ENCODE results near the gene DEPP1. TPM values are rescaled to one million over a fixed set of nuclear protein-coding genes. Genes with fewer than 3 reads are reported as not detected.

The DEPP1 gene
- total and polyA plus RNA-seq, 2 experiments from 2014 or later, result 0.37 to 1.3 TPM

DNA sequence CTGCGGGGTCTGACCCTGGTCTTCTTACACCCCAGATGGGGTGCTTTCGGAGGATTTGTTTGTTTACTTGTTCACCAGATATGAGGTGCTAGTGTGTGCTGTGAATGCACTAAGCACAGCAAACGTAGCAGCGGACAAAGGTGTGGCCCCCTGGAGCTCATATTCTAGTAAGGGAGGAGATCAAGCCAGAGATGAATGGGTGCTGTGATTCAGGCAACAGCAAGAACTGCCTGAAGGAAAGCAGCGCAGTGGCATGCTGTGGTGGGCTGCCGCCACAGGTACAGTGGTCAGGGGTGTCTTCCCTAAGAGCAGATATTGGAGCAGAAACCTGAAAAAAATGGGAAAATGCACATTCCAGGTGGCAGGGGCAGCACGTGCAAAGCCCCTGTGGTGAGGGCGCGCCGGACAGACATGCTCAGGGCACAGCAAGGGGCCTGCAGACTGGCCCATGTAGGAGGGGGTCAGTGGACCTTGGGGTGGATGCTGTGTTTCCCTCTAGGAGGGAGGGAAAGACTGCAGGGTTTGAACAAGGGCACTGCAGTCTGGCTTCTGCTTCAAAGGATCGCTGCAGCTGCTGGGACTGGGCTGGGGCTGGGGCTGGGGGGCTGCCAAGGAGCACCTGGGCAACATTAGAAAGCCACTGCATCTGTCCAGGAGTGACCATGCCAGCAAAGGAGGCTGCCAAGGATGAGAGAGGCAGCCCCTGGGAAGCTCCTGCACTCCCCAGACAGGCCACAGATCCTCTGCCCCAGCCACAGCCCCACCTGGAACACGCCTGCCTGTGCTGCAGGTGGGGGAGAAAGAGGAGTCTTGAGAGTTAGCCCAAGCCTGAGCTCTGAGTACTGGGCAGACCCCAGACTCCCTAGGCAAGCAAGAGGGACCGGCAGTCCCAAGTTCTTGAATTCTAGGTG lies 927 bp upstream of the DEPP1 start:
- H3K27ac Mint-ChIP-seq, result no peak overlapping the region; the same call in 1 of the 2 replicates
- no peaks in the 10 kb centered on the region for H3K27me3 ChIP-seq (ENCODE audit: insufficient read depth)
- DNase-seq (ENCODE audit: low spot score), result no peak
- peaks cover 50% of the 10 kb centered on the region for H3K4me1 Mint-ChIP-seq
- H2AFZ ChIP-seq, result no peak overlapping the region
- no peak for ATAC-seq
- no peaks in the 10 kb centered on the region for H3K9me3 Mint-ChIP-seq
- TF ChIP-seq CREB1 (CRISPR knock-in tag; IDR thresholded peaks at IDR 0.05; ENCODE audit: low read depth), result no peak
- TF ChIP-seq, protein P1, sequence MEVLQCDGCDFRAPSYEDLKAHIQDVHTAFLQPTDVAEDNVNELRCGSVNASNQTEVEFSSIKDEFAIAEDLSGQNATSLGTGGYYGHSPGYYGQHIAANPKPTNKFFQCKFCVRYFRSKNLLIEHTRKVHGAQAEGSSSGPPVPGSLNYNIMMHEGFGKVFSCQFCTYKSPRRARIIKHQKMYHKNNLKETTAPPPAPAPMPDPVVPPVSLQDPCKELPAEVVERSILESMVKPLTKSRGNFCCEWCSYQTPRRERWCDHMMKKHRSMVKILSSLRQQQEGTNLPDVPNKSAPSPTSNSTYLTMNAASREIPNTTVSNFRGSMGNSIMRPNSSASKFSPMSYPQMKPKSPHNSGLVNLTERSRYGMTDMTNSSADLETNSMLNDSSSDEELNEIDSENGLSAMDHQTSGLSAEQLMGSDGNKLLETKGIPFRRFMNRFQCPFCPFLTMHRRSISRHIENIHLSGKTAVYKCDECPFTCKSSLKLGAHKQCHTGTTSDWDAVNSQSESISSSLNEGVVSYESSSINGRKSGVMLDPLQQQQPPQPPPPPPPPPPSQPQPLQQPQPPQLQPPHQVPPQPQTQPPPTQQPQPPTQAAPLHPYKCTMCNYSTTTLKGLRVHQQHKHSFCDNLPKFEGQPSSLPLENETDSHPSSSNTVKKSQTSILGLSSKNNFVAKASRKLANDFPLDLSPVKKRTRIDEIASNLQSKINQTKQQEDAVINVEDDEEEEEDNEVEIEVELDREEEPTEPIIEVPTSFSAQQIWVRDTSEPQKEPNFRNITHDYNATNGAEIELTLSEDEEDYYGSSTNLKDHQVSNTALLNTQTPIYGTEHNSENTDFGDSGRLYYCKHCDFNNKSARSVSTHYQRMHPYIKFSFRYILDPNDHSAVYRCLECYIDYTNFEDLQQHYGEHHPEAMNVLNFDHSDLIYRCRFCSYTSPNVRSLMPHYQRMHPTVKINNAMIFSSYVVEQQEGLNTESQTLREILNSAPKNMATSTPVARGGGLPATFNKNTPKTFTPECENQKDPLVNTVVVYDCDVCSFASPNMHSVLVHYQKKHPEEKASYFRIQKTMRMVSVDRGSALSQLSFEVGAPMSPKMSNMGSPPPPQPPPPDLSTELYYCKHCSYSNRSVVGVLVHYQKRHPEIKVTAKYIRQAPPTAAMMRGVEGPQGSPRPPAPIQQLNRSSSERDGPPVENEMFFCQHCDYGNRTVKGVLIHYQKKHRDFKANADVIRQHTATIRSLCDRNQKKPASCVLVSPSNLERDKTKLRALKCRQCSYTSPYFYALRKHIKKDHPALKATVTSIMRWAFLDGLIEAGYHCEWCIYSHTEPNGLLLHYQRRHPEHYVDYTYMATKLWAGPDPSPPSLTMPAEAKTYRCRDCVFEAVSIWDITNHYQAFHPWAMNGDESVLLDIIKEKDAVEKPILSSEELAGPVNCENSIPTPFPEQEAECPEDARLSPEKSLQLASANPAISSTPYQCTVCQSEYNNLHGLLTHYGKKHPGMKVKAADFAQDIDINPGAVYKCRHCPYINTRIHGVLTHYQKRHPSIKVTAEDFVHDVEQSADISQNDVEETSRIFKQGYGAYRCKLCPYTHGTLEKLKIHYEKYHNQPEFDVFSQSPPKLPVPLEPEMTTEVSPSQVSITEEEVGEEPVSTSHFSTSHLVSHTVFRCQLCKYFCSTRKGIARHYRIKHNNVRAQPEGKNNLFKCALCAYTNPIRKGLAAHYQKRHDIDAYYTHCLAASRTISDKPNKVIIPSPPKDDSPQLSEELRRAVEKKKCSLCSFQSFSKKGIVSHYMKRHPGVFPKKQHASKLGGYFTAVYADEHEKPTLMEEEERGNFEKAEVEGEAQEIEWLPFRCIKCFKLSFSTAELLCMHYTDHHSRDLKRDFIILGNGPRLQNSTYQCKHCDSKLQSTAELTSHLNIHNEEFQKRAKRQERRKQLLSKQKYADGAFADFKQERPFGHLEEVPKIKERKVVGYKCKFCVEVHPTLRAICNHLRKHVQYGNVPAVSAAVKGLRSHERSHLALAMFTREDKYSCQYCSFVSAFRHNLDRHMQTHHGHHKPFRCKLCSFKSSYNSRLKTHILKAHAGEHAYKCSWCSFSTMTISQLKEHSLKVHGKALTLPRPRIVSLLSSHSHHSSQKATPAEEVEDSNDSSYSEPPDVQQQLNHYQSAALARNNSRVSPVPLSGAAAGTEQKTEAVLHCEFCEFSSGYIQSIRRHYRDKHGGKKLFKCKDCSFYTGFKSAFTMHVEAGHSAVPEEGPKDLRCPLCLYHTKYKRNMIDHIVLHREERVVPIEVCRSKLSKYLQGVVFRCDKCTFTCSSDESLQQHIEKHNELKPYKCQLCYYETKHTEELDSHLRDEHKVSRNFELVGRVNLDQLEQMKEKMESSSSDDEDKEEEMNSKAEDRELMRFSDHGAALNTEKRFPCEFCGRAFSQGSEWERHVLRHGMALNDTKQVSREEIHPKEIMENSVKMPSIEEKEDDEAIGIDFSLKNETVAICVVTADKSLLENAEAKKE (CRISPR knock-in tag; IDR thresholded peaks at IDR 0.05), result no peak
- TF ChIP-seq, protein P2, sequence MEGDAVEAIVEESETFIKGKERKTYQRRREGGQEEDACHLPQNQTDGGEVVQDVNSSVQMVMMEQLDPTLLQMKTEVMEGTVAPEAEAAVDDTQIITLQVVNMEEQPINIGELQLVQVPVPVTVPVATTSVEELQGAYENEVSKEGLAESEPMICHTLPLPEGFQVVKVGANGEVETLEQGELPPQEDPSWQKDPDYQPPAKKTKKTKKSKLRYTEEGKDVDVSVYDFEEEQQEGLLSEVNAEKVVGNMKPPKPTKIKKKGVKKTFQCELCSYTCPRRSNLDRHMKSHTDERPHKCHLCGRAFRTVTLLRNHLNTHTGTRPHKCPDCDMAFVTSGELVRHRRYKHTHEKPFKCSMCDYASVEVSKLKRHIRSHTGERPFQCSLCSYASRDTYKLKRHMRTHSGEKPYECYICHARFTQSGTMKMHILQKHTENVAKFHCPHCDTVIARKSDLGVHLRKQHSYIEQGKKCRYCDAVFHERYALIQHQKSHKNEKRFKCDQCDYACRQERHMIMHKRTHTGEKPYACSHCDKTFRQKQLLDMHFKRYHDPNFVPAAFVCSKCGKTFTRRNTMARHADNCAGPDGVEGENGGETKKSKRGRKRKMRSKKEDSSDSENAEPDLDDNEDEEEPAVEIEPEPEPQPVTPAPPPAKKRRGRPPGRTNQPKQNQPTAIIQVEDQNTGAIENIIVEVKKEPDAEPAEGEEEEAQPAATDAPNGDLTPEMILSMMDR (conservative IDR thresholded peaks at IDR 0.05; ENCODE audit: low read depth in 2 of 2), result no peak
- no peak for TF ChIP-seq ZNF114 (CRISPR knock-in tag; IDR thresholded peaks at IDR 0.05)
- TF ChIP-seq ZNF331 (CRISPR knock-in tag; IDR thresholded peaks at IDR 0.05; ENCODE audit: low read depth), result no peak
- TF ChIP-seq JUNB (IDR thresholded peaks at IDR 0.05; ENCODE audit: unreplicated experiment), result no peak
- TF ChIP-seq STAT1 (IDR thresholded peaks at IDR 0.05; ENCODE audit: unreplicated experiment), result no peak
- TF ChIP-seq, protein P3, sequence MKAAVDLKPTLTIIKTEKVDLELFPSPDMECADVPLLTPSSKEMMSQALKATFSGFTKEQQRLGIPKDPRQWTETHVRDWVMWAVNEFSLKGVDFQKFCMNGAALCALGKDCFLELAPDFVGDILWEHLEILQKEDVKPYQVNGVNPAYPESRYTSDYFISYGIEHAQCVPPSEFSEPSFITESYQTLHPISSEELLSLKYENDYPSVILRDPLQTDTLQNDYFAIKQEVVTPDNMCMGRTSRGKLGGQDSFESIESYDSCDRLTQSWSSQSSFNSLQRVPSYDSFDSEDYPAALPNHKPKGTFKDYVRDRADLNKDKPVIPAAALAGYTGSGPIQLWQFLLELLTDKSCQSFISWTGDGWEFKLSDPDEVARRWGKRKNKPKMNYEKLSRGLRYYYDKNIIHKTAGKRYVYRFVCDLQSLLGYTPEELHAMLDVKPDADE (IDR thresholded peaks at IDR 0.05), result no peak
- TF ChIP-seq POLR2AphosphoS5 (IDR thresholded peaks at IDR 0.05; ENCODE audit: low read depth), result no peak
- TF ChIP-seq EZH2 (IDR thresholded peaks at IDR 0.05; ENCODE audit: low read depth, unreplicated experiment), result no peak
- no peak for TF ChIP-seq NANOG (IDR thresholded peaks at IDR 0.05; ENCODE audit: borderline replicate concordance)
- TF ChIP-seq EZH2phosphoT487 (IDR thresholded peaks at IDR 0.05; ENCODE audit: unreplicated experiment), result no peak
- TF ChIP-seq, protein P4, sequence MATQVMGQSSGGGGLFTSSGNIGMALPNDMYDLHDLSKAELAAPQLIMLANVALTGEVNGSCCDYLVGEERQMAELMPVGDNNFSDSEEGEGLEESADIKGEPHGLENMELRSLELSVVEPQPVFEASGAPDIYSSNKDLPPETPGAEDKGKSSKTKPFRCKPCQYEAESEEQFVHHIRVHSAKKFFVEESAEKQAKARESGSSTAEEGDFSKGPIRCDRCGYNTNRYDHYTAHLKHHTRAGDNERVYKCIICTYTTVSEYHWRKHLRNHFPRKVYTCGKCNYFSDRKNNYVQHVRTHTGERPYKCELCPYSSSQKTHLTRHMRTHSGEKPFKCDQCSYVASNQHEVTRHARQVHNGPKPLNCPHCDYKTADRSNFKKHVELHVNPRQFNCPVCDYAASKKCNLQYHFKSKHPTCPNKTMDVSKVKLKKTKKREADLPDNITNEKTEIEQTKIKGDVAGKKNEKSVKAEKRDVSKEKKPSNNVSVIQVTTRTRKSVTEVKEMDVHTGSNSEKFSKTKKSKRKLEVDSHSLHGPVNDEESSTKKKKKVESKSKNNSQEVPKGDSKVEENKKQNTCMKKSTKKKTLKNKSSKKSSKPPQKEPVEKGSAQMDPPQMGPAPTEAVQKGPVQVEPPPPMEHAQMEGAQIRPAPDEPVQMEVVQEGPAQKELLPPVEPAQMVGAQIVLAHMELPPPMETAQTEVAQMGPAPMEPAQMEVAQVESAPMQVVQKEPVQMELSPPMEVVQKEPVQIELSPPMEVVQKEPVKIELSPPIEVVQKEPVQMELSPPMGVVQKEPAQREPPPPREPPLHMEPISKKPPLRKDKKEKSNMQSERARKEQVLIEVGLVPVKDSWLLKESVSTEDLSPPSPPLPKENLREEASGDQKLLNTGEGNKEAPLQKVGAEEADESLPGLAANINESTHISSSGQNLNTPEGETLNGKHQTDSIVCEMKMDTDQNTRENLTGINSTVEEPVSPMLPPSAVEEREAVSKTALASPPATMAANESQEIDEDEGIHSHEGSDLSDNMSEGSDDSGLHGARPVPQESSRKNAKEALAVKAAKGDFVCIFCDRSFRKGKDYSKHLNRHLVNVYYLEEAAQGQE (IDR thresholded peaks at IDR 0.05; ENCODE audit: unreplicated experiment), result no peak
- H3K9me2 ChIP-seq (ENCODE audit: insufficient read depth), result no peaks in the 10 kb centered on the region
- H3K27ac ChIP-seq (ENCODE audit: low read depth), result peak overlapping the region; percentile 79; the same call in 1 of the 2 replicates
- H3K27me3 Mint-ChIP-seq (ENCODE audit: insufficient read depth, low read depth, poor library complexity), result peaks cover 15% of the 10 kb centered on the region
- no peaks in the 10 kb centered on the region for H3K79me2 ChIP-seq (replicated peaks; ENCODE audit: insufficient read depth)
- H3K4me3 Mint-ChIP-seq, result no peak overlapping the region; the same call in 2 of the 3 replicates
- H3K36me3 Mint-ChIP-seq (ENCODE audit: low read depth), result no peaks in the 10 kb centered on the region; the same call in 2 of the 3 replicates
- H3K4me2 ChIP-seq, result peak overlapping the region; percentile 76
- no peaks in the 10 kb centered on the region for H4K20me1 ChIP-seq (replicated peaks; ENCODE audit: insufficient read depth)
- H3K4me3 ChIP-seq, result no peak overlapping the region
- no peaks in the 10 kb centered on the region for H3K36me3 ChIP-seq (ENCODE audit: insufficient read depth)
- no peaks in the 10 kb centered on the region for H3F3A ChIP-seq (replicated peaks; ENCODE audit: low read depth)
- peaks cover 34% of the 10 kb centered on the region for H3K4me1 ChIP-seq (ENCODE audit: insufficient read depth)
